HepG2 (cell line): ENCODE data around the gene NSMCE1. TPM values are rescaled to one million over a fixed set of nuclear protein-coding genes. Genes with fewer than 3 reads are reported as not detected.
A peak's percentile ranks its signal among the peaks of the same experiment; 100 is the strongest.

Experiments used
- EED ChIP-seq: sonication (generic); formaldehyde crosslinking; IDR thresholded peaks from 2 replicates; pipeline ENCODE4 v1.5.0; 2020; ENCODE audit warnings: mild to moderate bottlenecking, missing genetic modification reagents
- ETS1 ChIP-seq: sonication (generic); formaldehyde crosslinking; IDR thresholded peaks from 2 replicates; pipeline ENCODE4 v1.4.0; 2020; ENCODE audit warnings: missing genetic modification reagents
- HMGXB3 ChIP-seq: sonication (generic); formaldehyde crosslinking; IDR thresholded peaks from 2 replicates; pipeline ENCODE4 v1.4.0; 2020; ENCODE audit warnings: missing genetic modification reagents, borderline replicate concordance
- LCORL ChIP-seq, 2 experiments: fragments of 450-650 bp in 1 of 2; sonication (generic) in 1 of 2; formaldehyde crosslinking in 1 of 2; IDR thresholded peaks; 2 replicates each; pipeline versions ENCODE4 v1.5.0 to v1.6.1; 2017 to 2020; ENCODE audit warnings: antibody characterized with exemption in 1 of 2, missing genetic modification reagents in 1 of 2
- PAXIP1 ChIP-seq: sonication (generic); formaldehyde crosslinking; conservative IDR thresholded peaks from 2 replicates; pipeline ENCODE4 v1.4.0; 2020; ENCODE audit warnings: mild to moderate bottlenecking, missing genetic modification reagents, moderate library complexity
- RERE ChIP-seq: IDR thresholded peaks from 2 replicates; pipeline ENCODE4 v1.6.1; 2016; ENCODE audit warnings: low read depth, missing genetic modification reagents, missing compliant biosample characterization
- YEATS2 ChIP-seq: sonication (generic); formaldehyde crosslinking; IDR thresholded peaks from 2 replicates; pipeline ENCODE4 v1.4.0; 2020; ENCODE audit warnings: missing genetic modification reagents, borderline replicate concordance
- ZBTB43 ChIP-seq: sonication (generic); formaldehyde crosslinking; conservative IDR thresholded peaks from 2 replicates; pipeline ENCODE4 v1.4.0; 2020; ENCODE audit warnings: missing genetic modification reagents
- ZFP62 ChIP-seq: sonication (generic); formaldehyde crosslinking; IDR thresholded peaks from 2 replicates; pipeline ENCODE4 v1.4.0; 2020; ENCODE audit warnings: missing genetic modification reagents
- ZFX ChIP-seq: sonication (generic); formaldehyde crosslinking; IDR thresholded peaks from 2 replicates; pipeline ENCODE4 v1.4.0; 2020; ENCODE audit warnings: mild to moderate bottlenecking, low read depth, missing genetic modification reagents, moderate library complexity
- ZNF556 ChIP-seq: sonication (generic); formaldehyde crosslinking; IDR thresholded peaks from 2 replicates; pipeline ENCODE4 v1.4.0; 2020; ENCODE audit warnings: mild to moderate bottlenecking, missing genetic modification reagents, borderline replicate concordance
- ZNF577 ChIP-seq: sonication (generic); formaldehyde crosslinking; IDR thresholded peaks from 2 replicates; pipeline ENCODE4 v1.4.0; 2020; ENCODE audit warnings: mild to moderate bottlenecking, low read depth, missing genetic modification reagents, borderline replicate concordance
- polyA plus RNA-seq, 8 experiments: library from polyadenylated mRNA; depleted of rRNA in 3 of 8; stranded (reverse) in 7 of 8; unstranded in 1 of 8; fragments of >200 nt; fragmentation: Illumina TruSeq in 4 of 8; extraction: Trizol in 4 of 8; gene quantifications; 2 replicates each; pipeline versions ENCODE4 v1.2.1 to v1.2.3, GENCODE V29; 2011 to 2016; ENCODE audit warnings: low read depth in 4 of 8, missing spikeins in 1 of 8, mixed read lengths in 1 of 8; ENCODE audit not compliant: insufficient read depth in 1 of 8
- total RNA-seq, 5 experiments: library from RNA; depleted of rRNA; stranded (reverse); fragments of >200 nt; fragmentation: Illumina TruSeq; extraction: Trizol; gene quantifications; 2 replicates each; pipeline ENCODE4 v1.2.3, GENCODE V29; 2016; ENCODE audit warnings: low read depth in 1 of 5

NSMCE1 gene
- total and polyA plus RNA-seq, 2 of the 13 experiments (the other 11 are each of a cell fraction or from before 2014, with no cell fraction given) = 42.7 to 52.9 TPM

GRCh38 chr16:27258241-27258734, 10.3 kb downstream of the NSMCE1 start (continued):
- TF ChIP-seq PAXIP1 (CRISPR knock-in tag) = peak; percentile 33; the same call in 1 of the 2 replicates
- TF ChIP-seq ZFX = peak; percentile 13; the same call in 1 of the 2 replicates
- TF ChIP-seq ETS1 = no peak
- peak; percentile 52; the same call in 1 of the 2 replicates for TF ChIP-seq HMGXB3
- TF ChIP-seq ZNF577 (CRISPR knock-in tag) = no peak
- TF ChIP-seq ZBTB43 (CRISPR knock-in tag) = no peak
- TF ChIP-seq LCORL (IDR thresholded peaks at IDR 0.05) = no peak
- TF ChIP-seq LCORL (CRISPR knock-in tag; IDR thresholded peaks at IDR 0.05) = peak; percentile 64; the same call in 1 of the 2 replicates
- TF ChIP-seq YEATS2 (CRISPR knock-in tag) = peak; percentile 45; the same call in 1 of the 2 replicates
- TF ChIP-seq RERE (CRISPR knock-in tag) = 0 out of 2 replicates have a peak, but pooled peaks have one; percentile 15
- no peak for TF ChIP-seq ZFP62
- no peak for TF ChIP-seq EED (CRISPR knock-in tag)
- no peak for TF ChIP-seq ZNF556 (CRISPR knock-in tag)
